GM06990 (cell line): ENCODE measurements around the gene PCLO.

Experiments
- DNase-seq: peaks from one replicate; pipeline ENCODE4 v3.0.0-alpha.2; 2011; ENCODE audit not compliant: insufficient read length; ENCODE audit errors: extremely low read depth
- H3K27me3 ChIP-seq: replicated peaks from 2 replicates; pipeline ENCODE4 v1.6.0; 2011; ENCODE audit warnings: low read length; ENCODE audit not compliant: control insufficient read depth, insufficient read depth
- H3K36me3 ChIP-seq: 2 replicates; pipeline ENCODE4 v1.5.1; 2011; ENCODE audit warnings: low read length; ENCODE audit not compliant: control insufficient read depth, insufficient read depth
- H3K4me3 ChIP-seq: replicated peaks from 2 replicates; pipeline ENCODE4 v1.5.1; 2011; ENCODE audit warnings: low read depth, mild to moderate bottlenecking, control low read depth, low read length
- TF ChIP-seq, protein P1 (sequence below): IDR thresholded peaks from 2 replicates; pipeline ENCODE4 v1.5.1; 2011; ENCODE audit warnings: low read length, control low read depth, mild to moderate bottlenecking, inconsistent platforms; ENCODE audit not compliant: insufficient read depth, poor library complexity, severe bottlenecking

PCLO gene

GRCh38 chr7:82704121-82704520, 458.6 kb downstream of the PCLO start:
- no peak overlapping the region for H3K4me3 ChIP-seq
- H3K27me3 ChIP-seq = no peaks in the 10 kb centered on the region
- no peak for DNase-seq
- no peaks in the 10 kb centered on the region for H3K36me3 ChIP-seq
- TF ChIP-seq, protein P1, sequence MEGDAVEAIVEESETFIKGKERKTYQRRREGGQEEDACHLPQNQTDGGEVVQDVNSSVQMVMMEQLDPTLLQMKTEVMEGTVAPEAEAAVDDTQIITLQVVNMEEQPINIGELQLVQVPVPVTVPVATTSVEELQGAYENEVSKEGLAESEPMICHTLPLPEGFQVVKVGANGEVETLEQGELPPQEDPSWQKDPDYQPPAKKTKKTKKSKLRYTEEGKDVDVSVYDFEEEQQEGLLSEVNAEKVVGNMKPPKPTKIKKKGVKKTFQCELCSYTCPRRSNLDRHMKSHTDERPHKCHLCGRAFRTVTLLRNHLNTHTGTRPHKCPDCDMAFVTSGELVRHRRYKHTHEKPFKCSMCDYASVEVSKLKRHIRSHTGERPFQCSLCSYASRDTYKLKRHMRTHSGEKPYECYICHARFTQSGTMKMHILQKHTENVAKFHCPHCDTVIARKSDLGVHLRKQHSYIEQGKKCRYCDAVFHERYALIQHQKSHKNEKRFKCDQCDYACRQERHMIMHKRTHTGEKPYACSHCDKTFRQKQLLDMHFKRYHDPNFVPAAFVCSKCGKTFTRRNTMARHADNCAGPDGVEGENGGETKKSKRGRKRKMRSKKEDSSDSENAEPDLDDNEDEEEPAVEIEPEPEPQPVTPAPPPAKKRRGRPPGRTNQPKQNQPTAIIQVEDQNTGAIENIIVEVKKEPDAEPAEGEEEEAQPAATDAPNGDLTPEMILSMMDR = no peak
